Measurements from ENCODE around the gene PNLIPRP3. TPM values are rescaled to one million over a fixed set of nuclear protein-coding genes. Genes with fewer than 3 reads are reported as not detected.

The PNLIPRP3 gene
- total RNA-seq, 2 donors from 2014 or later = not detected

DNA sequence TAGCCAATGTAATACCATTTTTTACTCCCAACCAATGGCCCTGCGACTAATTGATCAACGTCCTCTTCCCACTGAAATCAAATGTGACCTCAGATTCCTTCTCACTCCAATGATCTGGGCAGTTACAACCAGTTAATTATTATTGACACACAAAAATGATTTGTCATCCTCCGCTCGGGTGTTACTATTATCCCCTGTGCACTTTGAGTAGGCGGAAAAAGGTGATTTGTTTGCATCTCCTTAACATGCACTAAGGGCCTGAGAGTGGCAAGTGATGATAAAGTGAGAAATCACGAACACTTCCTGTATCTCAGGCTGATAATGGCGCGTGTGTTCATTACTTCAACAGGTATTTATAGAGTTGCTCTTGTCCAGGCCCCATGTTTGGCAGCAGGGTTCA is 77.1 kb downstream of the PNLIPRP3 start:
- H3K27ac ChIP-seq = no peak overlapping the region
- TF ChIP-seq, protein P1, sequence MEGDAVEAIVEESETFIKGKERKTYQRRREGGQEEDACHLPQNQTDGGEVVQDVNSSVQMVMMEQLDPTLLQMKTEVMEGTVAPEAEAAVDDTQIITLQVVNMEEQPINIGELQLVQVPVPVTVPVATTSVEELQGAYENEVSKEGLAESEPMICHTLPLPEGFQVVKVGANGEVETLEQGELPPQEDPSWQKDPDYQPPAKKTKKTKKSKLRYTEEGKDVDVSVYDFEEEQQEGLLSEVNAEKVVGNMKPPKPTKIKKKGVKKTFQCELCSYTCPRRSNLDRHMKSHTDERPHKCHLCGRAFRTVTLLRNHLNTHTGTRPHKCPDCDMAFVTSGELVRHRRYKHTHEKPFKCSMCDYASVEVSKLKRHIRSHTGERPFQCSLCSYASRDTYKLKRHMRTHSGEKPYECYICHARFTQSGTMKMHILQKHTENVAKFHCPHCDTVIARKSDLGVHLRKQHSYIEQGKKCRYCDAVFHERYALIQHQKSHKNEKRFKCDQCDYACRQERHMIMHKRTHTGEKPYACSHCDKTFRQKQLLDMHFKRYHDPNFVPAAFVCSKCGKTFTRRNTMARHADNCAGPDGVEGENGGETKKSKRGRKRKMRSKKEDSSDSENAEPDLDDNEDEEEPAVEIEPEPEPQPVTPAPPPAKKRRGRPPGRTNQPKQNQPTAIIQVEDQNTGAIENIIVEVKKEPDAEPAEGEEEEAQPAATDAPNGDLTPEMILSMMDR (IDR thresholded peaks at IDR 0.05) = no peak
- intact Hi-C loops (cut with DNase I) = no loop called here
- H3K9ac ChIP-seq (ENCODE audit: low read depth in 2 of 2, low read length in 2 of 2) = no peak overlapping the region
- H3K27me3 ChIP-seq = no peaks in the 10 kb centered on the region
- no peak overlapping the region for H3K4me3 ChIP-seq
- H3K9me3 ChIP-seq = no peaks in the 10 kb centered on the region
- DNase-seq = no peak
- H3K4me1 ChIP-seq = no peaks in the 10 kb centered on the region
- H3K36me3 ChIP-seq = no peaks in the 10 kb centered on the region

- Histone ChIP-seq H3K9me3 (no peaks in the 10 kb centered on the region), H3K36me3 (no peaks in the 10 kb centered on the region), H3K4me1 (no peaks in the 10 kb centered on the region), H3K4me3 (no peak overlapping the region), H3K27ac (no peak overlapping the region), H3K27me3 (no peaks in the 10 kb centered on the region), H3K9ac (ENCODE audit: low read depth in 2 of 2, low read length in 2 of 2) (no peak overlapping the region)
- TF ChIP-seq, protein P1 (IDR thresholded peaks at IDR 0.05) = no peak
- DNase-seq = no peak
- intact Hi-C loops (cut with DNase I) = no loop called here
Observed at GRCh38 chr10:116510565-116510964, 82.9 kb downstream of the PNLIPRP3 start.

DNA sequence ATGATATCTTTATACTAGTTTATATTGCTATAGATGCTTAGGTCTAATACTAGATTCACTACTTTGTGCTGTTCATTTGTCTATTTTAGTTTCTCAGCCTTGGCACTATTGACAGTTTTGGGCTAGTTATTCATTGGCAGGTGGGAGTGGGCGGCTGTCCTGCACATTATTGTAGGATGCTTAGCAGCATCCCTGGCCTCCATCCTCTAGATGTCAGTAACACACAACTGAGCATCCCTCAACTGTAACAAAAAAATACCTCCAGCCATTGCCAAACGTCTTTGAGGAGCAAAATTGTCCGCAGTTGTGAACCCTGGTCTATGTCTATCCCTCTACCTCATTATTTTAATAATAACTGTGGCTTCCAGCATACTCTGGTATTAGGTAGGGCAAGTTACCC is 83.7 kb downstream of the PNLIPRP3 start:
- H3K9me3 ChIP-seq = no peaks in the 10 kb centered on the region
- no peaks in the 10 kb centered on the region for H3K27me3 ChIP-seq
- TF ChIP-seq, protein P1 (IDR thresholded peaks at IDR 0.05) = no peak
- no peak overlapping the region for H3K4me3 ChIP-seq
- H3K4me1 ChIP-seq = no peaks in the 10 kb centered on the region
- no peak for DNase-seq
- H3K9ac ChIP-seq (ENCODE audit: low read depth in 2 of 2, low read length in 2 of 2) = no peak overlapping the region
- intact Hi-C loops (cut with DNase I) = no loop called here
- H3K36me3 ChIP-seq = no peaks in the 10 kb centered on the region
- no peak overlapping the region for H3K27ac ChIP-seq

DNA sequence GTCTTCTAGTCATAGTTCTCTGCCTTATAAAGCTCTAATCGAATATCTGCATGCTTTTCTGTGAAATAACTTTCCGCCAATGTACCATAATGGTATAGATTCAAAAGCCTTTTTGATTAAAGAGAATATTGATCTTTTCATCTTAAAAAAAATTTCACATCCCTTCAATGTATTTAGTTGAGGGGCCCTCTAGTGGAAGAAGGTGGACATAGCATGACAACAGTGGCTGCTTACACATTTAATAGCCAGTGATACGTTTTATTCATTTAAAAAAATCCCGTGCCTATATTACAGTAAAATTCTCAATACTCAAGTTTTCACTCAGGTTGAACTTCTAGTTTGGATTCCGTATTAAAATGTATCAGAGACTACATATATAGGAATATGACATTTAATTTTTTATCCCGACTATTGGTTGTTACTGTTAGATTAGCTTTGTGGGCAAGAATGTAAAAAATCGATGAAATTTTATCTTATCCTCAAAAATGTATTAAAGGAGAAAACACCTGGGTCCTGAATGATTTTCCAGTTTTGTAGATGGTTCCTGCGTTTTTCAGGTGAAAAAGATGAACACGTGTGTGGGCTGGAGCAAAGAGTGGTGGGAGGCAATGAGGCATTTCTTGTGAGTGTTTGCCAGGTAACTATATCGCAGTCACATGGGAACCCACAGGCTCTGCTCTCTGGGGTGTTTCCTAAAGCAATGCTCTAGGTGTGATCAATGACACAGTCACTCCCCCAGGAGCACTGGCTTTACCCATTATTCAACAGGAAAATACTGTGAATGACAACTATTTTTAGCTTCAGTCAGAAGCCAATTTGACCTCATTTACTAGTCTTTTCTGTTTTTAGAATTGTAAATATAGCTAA is 94.0 kb downstream of the PNLIPRP3 start:
- no peaks in the 10 kb centered on the region for H3K36me3 ChIP-seq
- H3K9ac ChIP-seq (ENCODE audit: low read depth in 2 of 2, low read length in 2 of 2) = no peak overlapping the region
- no peaks in the 10 kb centered on the region for H3K4me1 ChIP-seq
- H3K9me3 ChIP-seq = no peaks in the 10 kb centered on the region
- H3K4me3 ChIP-seq = no peak overlapping the region
- intact Hi-C loops (cut with DNase I) = no loop called here
- TF ChIP-seq, protein P1 (IDR thresholded peaks at IDR 0.05) = peak; percentile 82
- peak; percentile 32 for DNase-seq
- no peaks in the 10 kb centered on the region for H3K27me3 ChIP-seq
- H3K27ac ChIP-seq = no peak overlapping the region

- Histone ChIP-seq H3K9me3 (no peaks in the 10 kb centered on the region), H3K4me3 (no peak overlapping the region), H3K4me1 (no peaks in the 10 kb centered on the region), H3K36me3 (no peaks in the 10 kb centered on the region), H3K27me3 (no peaks in the 10 kb centered on the region), H3K27ac (no peak overlapping the region), H3K9ac (ENCODE audit: low read depth in 2 of 2, low read length in 2 of 2) (no peak overlapping the region)
- TF ChIP-seq, protein P1 (IDR thresholded peaks at IDR 0.05) = no peak
- no peak for DNase-seq
- intact Hi-C loops (cut with DNase I) = no loop called here
Observed at GRCh38 chr10:116522803-116523381, 95.2 kb downstream of the PNLIPRP3 start.
